HUES6 (cell line): ENCODE measurements around the gene ATF7.

Experiments
- H3K27ac ChIP-seq: 2 replicates; pipeline ENCODE4 v1.7.0; 2013; ENCODE audit warnings: low read depth, mild to moderate bottlenecking, low read length, inconsistent platforms
- H3K27me3 ChIP-seq: 2 replicates; pipeline ENCODE4 v1.6.1; 2013; ENCODE audit warnings: low read length; ENCODE audit not compliant: control insufficient read depth, insufficient read depth
- H3K36me3 ChIP-seq: 2 replicates; pipeline ENCODE4 v1.6.1; 2013; ENCODE audit warnings: low read length; ENCODE audit not compliant: control insufficient read depth, insufficient read depth
- H3K4me1 ChIP-seq: 2 replicates; pipeline ENCODE4 v1.6.1; 2013; ENCODE audit warnings: low read length; ENCODE audit not compliant: control insufficient read depth, insufficient read depth
- H3K4me3 ChIP-seq: 2 replicates; pipeline ENCODE4 v1.5.1; 2013; ENCODE audit warnings: low read depth, low read length
- H3K9ac ChIP-seq: one replicate; pipeline ENCODE4 v1.6.1; 2013; ENCODE audit warnings: mild to moderate bottlenecking, low read length
- H3K9me3 ChIP-seq: 2 replicates; pipeline ENCODE4 v1.6.1; 2013; ENCODE audit warnings: low read depth, low read length; ENCODE audit not compliant: control insufficient read depth, insufficient read depth

Gene ATF7

GRCh38 chr12:53625946-53626701 is at the start of gene ATF7:
ATF7 (minus strand) TSS chr12:53626382; CDS start chr12:53601000, 25,382 bp downstream.
- Histone ChIP-seq H3K27me3 (no peaks in the 10 kb centered on the region), H3K4me3 (peak within 1 kb of the TSS; percentile 93), H3K4me1 (peaks cover 27% of the 10 kb centered on the region), H3K9ac (peak within 1 kb of the TSS; percentile 99), H3K9me3 (no peaks in the 10 kb centered on the region), H3K36me3 (no peaks in the 10 kb centered on the region), H3K27ac (peak within 1 kb of the TSS; percentile 99)

- H3K4me1 ChIP-seq: peaks cover 18% of the 10 kb centered on the region
- peak overlapping the region; percentile 91 for H3K9ac ChIP-seq
- peak overlapping the region; percentile 82 for H3K4me3 ChIP-seq
These were observed 49.0 kb upstream of the ATF7 start for GRCh38 chr12:53674977-53675700.

DNA sequence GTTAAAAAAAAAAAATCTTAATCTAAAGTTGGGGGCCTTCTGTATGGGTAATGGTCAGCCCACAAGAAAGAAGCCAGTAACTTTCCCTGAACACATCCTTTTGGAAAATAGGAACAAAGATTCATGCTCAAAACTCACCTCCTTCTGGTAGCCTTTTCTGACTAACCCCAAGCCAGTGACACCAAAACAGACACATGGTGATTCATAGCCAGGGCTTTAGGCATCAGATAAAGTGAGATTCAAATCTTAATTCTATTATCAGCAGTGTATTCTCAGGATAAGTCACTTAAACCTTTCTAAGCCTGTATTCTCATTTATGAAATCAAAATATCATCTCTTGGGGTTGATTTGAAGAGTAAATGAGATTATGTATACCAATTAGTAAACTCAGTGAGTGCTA is 44.8 kb upstream of the ATF7 start:
- Histone ChIP-seq H3K9me3 (no peaks in the 10 kb centered on the region), H3K4me3 (no peak overlapping the region), H3K27ac (no peak overlapping the region), H3K36me3 (peaks cover 69% of the 10 kb centered on the region), H3K27me3 (no peaks in the 10 kb centered on the region), H3K9ac (no peak overlapping the region), H3K4me1 (peaks cover 6% of the 10 kb centered on the region; the same call in 1 of the 2 replicates)

More at GRCh38 chr12:53674977-53675700, 49.0 kb upstream of the ATF7 start:
- no peaks in the 10 kb centered on the region for H3K9me3 ChIP-seq
- no peaks in the 10 kb centered on the region; the same call in 1 of the 2 replicates for H3K27me3 ChIP-seq
- peak overlapping the region; percentile 72 for H3K27ac ChIP-seq
- peaks cover 39% of the 10 kb centered on the region for H3K36me3 ChIP-seq

- Histone ChIP-seq H3K27me3 (no peaks in the 10 kb centered on the region), H3K4me1 (peaks cover 5% of the 10 kb centered on the region; the same call in 1 of the 2 replicates), H3K9me3 (no peaks in the 10 kb centered on the region), H3K36me3 (peaks cover 74% of the 10 kb centered on the region), H3K4me3 (no peak overlapping the region), H3K27ac (no peak overlapping the region), H3K9ac (no peak overlapping the region)
These were observed 44.1 kb upstream of the ATF7 start for GRCh38 chr12:53670308-53670707.

- H3K36me3 ChIP-seq: peaks cover 76% of the 10 kb centered on the region
- no peak overlapping the region for H3K9ac ChIP-seq
- no peaks in the 10 kb centered on the region for H3K9me3 ChIP-seq
- H3K27ac ChIP-seq: no peak overlapping the region
- H3K27me3 ChIP-seq: no peaks in the 10 kb centered on the region
- H3K4me1 ChIP-seq: no peaks in the 10 kb centered on the region
- no peak overlapping the region for H3K4me3 ChIP-seq
These were observed 40.9 kb upstream of the ATF7 start for GRCh38 chr12:53667080-53667479.

DNA sequence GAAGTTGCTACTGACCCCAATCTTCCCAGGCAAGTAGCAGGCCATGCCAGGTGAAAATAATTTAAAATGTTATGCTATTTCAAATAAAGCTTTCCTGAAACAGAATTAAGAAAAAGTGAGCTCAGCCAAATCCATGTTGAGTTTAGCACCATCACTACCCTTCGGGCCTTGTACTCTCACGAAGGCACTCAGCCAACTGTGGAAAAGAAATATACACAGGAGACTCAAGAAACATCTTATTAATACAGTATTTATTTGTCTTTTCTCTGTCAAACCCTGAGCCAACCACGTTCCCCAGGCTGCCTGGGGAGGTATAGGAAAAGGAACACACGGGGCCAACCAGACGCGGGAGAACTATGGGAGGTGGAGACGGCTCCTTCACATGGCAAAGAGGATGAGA is 38.8 kb upstream of the ATF7 start:
- H3K4me3 ChIP-seq: no peak overlapping the region
- H3K9me3 ChIP-seq: no peaks in the 10 kb centered on the region
- H3K27ac ChIP-seq: no peak overlapping the region
- H3K36me3 ChIP-seq: peaks cover 57% of the 10 kb centered on the region
- no peaks in the 10 kb centered on the region for H3K4me1 ChIP-seq
- H3K27me3 ChIP-seq: no peaks in the 10 kb centered on the region
- H3K9ac ChIP-seq: no peak overlapping the region

GRCh38 chr12:53664191-53664590 is 38.0 kb upstream of the ATF7 start:
- H3K9ac ChIP-seq: no peak overlapping the region
- H3K9me3 ChIP-seq: no peaks in the 10 kb centered on the region
- no peak overlapping the region for H3K27ac ChIP-seq
- H3K36me3 ChIP-seq: peaks cover 50% of the 10 kb centered on the region
- H3K4me1 ChIP-seq: peaks cover 3% of the 10 kb centered on the region; the same call in 1 of the 2 replicates
- no peaks in the 10 kb centered on the region for H3K27me3 ChIP-seq
- H3K4me3 ChIP-seq: no peak overlapping the region

DNA sequence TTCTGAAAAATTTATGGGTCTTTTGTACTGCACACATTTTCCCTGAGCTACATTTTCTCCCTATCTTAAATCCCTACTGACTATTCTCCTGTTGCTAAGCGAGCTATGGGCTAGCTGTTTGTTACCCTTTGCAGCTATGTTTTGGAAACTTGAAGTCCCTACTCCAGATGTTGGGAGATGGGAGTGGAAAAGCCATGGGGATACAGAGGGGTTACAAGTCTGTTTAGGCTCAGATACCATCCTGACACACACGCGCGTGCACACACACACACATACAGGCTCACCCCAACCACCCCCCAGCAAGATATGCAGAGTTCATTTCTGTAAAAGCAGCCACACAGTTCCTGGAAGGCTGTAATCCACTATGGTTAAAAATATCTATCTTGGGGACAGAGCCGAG is 33.9 kb upstream of the ATF7 start:
- Histone ChIP-seq H3K9ac (no peak overlapping the region), H3K27me3 (no peaks in the 10 kb centered on the region), H3K27ac (no peak overlapping the region), H3K36me3 (peaks cover 22% of the 10 kb centered on the region), H3K4me3 (no peak overlapping the region), H3K4me1 (peaks cover 12% of the 10 kb centered on the region), H3K9me3 (no peaks in the 10 kb centered on the region)

DNA sequence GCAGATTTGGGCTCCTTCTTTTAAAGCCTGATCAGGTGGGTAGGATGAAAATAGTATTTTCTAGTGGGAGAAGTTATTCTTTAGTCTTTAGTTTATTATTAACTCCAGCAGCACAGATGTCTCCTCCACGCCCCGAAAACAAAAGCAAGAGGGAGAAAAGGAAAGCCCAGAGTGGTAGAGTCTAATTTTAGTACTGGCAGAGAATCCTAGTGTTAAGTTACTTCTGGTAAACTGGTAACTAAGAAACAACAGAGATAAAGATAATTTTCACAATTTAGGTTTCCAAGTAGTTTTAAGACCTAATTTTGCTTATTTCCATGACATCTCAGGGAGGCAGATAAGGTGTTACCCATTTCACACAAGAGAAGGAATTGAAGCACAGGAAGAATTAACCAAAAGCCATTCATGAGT is 33.4 kb upstream of the ATF7 start:
- no peak overlapping the region for H3K4me3 ChIP-seq
- H3K9me3 ChIP-seq: no peaks in the 10 kb centered on the region
- no peak overlapping the region for H3K27ac ChIP-seq
- peaks cover 12% of the 10 kb centered on the region for H3K4me1 ChIP-seq
- peaks cover 17% of the 10 kb centered on the region for H3K36me3 ChIP-seq
- H3K9ac ChIP-seq: no peak overlapping the region
- no peaks in the 10 kb centered on the region for H3K27me3 ChIP-seq

DNA sequence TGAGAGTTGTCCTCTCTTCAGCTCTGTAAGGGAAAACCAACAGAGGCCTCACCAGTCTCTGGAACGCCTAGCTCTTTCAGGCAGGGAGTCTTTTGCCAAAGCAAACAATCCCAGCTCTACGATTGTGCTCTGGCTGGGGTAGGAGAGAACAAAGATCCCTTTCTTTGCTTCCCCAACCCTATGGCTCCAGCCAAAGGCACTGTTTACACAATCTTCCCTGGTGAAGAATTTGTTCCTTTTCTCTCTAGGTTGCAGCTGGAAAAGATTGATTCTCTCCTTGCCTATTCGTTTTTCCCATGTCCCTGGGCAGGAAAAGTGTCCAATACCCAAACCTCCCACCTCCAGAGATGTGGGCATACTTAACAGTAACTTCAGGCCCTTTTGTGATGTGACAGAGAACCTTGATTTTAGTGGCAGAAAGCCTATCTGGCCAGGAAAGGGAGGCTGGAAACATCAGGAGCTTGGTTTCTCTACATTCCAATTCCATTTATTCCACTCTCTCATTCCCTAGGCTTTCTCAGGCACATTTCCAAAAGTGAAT is 32.9 kb upstream of the ATF7 start:
- H3K9ac ChIP-seq: peak overlapping the region; percentile 17
- H3K27ac ChIP-seq: peak overlapping the region; percentile 4
- no peaks in the 10 kb centered on the region for H3K27me3 ChIP-seq
- H3K36me3 ChIP-seq: peaks cover 13% of the 10 kb centered on the region
- no peaks in the 10 kb centered on the region for H3K9me3 ChIP-seq
- no peak overlapping the region for H3K4me3 ChIP-seq
- H3K4me1 ChIP-seq: peaks cover 12% of the 10 kb centered on the region

GRCh38 chr12:53657041-53657440 is 30.9 kb upstream of the ATF7 start:
- Histone ChIP-seq H3K4me3 (no peak overlapping the region), H3K9ac (no peak overlapping the region), H3K27ac (no peak overlapping the region), H3K27me3 (no peaks in the 10 kb centered on the region), H3K9me3 (no peaks in the 10 kb centered on the region), H3K36me3 (0 out of 2 replicates have a peak, but pooled peaks cover 2% of the 10 kb centered on the region), H3K4me1 (peaks cover 12% of the 10 kb centered on the region)
